SU-DHL-6 (cell line): ENCODE data around the gene PALMD.

Experiments used
- H2AFZ ChIP-seq: fragments of 200-600 bp; sonication (generic); 2 replicates; pipeline ENCODE4 v1.6.1; 2014; ENCODE audit warnings: low read depth, mild to moderate bottlenecking, moderate library complexity, mixed read lengths, antibody characterized with exemption, low read length; ENCODE audit not compliant: severe bottlenecking
- H3F3A ChIP-seq: fragments of 200-600 bp; shearing (Covaris generic); 2 replicates; pipeline ENCODE4 v1.6.0; 2016; ENCODE audit warnings: antibody characterized with exemption, mild to moderate bottlenecking; ENCODE audit not compliant: insufficient read depth
- H3K27ac ChIP-seq: fragments of 200-600 bp; sonication (generic); 2 replicates; pipeline ENCODE4 v1.5.1; 2016; ENCODE audit warnings: low read depth, mild to moderate bottlenecking, low read length, moderate library complexity, mixed read lengths
- H3K27me3 ChIP-seq: fragments of 200-600 bp; sonication (generic), shearing (Covaris generic); 2 replicates; pipeline ENCODE4 v1.6.0; 2014; ENCODE audit warnings: mild to moderate bottlenecking, low read length
- H3K36me3 ChIP-seq: fragments of 200-600 bp; sonication (generic); 2 replicates; pipeline ENCODE4 v1.6.1; 2014; ENCODE audit warnings: mild to moderate bottlenecking, low read length, mixed read lengths
- H3K4me2 ChIP-seq: fragments of 300-600, 200-600 bp; shearing (Covaris generic), sonication (generic); 2 replicates; pipeline ENCODE4 v1.6.0; 2014; ENCODE audit warnings: low read length, low read depth, mild to moderate bottlenecking; ENCODE audit not compliant: poor library complexity, severe bottlenecking
- H3K4me3 ChIP-seq: fragments of 200-600 bp; sonication (generic); 2 replicates; pipeline ENCODE4 v1.5.1; 2014; ENCODE audit warnings: antibody characterized with exemption, low read length, mild to moderate bottlenecking, mixed read lengths; ENCODE audit not compliant: insufficient read depth, poor library complexity, severe bottlenecking
- H3K79me2 ChIP-seq: fragments of 200-600 bp; sonication (generic); 2 replicates; pipeline ENCODE4 v1.6.1; 2014; ENCODE audit warnings: mild to moderate bottlenecking, low read length, moderate library complexity; ENCODE audit not compliant: insufficient read depth
- H3K9ac ChIP-seq: fragments of 200-600 bp; sonication (generic); 2 replicates; pipeline ENCODE4 v1.7.0; 2014; ENCODE audit warnings: mild to moderate bottlenecking, low read length
- H3K9me2 ChIP-seq: fragments of 200-600 bp; sonication (generic); replicated peaks from 2 replicates; pipeline ENCODE4 v1.6.1; 2014; ENCODE audit warnings: low read length; ENCODE audit not compliant: insufficient read depth
- H3K9me3 ChIP-seq: fragments of 200-600 bp; sonication (generic); 2 replicates; pipeline ENCODE4 v1.6.1; 2014; ENCODE audit warnings: low read length, mixed read lengths; ENCODE audit not compliant: insufficient read depth
- H4K20me1 ChIP-seq: fragments of 200-600 bp; sonication (generic); 2 replicates; pipeline ENCODE4 v1.6.1; 2014; ENCODE audit warnings: low read depth, mild to moderate bottlenecking, antibody characterized with exemption, low read length, moderate library complexity, mixed read lengths
- EZH2phosphoT487 ChIP-seq: fragments of 200-600 bp; sonication (generic), shearing (Covaris generic); conservative IDR thresholded peaks from 2 replicates; pipeline ENCODE4 v1.6.1; 2018; ENCODE audit warnings: mild to moderate bottlenecking, antibody characterized with exemption, low read length, moderate library complexity, mixed read lengths
- TF ChIP-seq, protein P1 (sequence below): fragments of 200-600 bp; sonication (generic); IDR thresholded peaks from one replicate; pipeline ENCODE4 v1.5.1; 2017; ENCODE audit warnings: antibody characterized with exemption, mild to moderate bottlenecking, low read length, moderate library complexity; ENCODE audit not compliant: insufficient read depth, poor library complexity, severe bottlenecking

PALMD gene

GRCh38 chr1:99738858-99739465 is 93.0 kb downstream of the PALMD start:
- Histone ChIP-seq H3K9me2 (no peaks in the 10 kb centered on the region), H3K4me3 (no peak overlapping the region), H3K4me2 (no peak overlapping the region), H3K36me3 (0 out of 2 replicates have a peak, but pooled peaks cover 6% of the 10 kb centered on the region), H3K9ac (no peak overlapping the region), H4K20me1 (no peaks in the 10 kb centered on the region), H3F3A (no peaks in the 10 kb centered on the region), H3K27ac (no peak overlapping the region), H3K79me2 (no peaks in the 10 kb centered on the region), H2AFZ (no peak overlapping the region), H3K27me3 (no peaks in the 10 kb centered on the region), H3K9me3 (no peaks in the 10 kb centered on the region)
- no peak for TF ChIP-seq EZH2phosphoT487

GRCh38 chr1:99740141-99740540 is 94.2 kb downstream of the PALMD start:
- no peaks in the 10 kb centered on the region for H3K9me3 ChIP-seq
- no peaks in the 10 kb centered on the region for H3K27me3 ChIP-seq
- TF ChIP-seq, protein P1, sequence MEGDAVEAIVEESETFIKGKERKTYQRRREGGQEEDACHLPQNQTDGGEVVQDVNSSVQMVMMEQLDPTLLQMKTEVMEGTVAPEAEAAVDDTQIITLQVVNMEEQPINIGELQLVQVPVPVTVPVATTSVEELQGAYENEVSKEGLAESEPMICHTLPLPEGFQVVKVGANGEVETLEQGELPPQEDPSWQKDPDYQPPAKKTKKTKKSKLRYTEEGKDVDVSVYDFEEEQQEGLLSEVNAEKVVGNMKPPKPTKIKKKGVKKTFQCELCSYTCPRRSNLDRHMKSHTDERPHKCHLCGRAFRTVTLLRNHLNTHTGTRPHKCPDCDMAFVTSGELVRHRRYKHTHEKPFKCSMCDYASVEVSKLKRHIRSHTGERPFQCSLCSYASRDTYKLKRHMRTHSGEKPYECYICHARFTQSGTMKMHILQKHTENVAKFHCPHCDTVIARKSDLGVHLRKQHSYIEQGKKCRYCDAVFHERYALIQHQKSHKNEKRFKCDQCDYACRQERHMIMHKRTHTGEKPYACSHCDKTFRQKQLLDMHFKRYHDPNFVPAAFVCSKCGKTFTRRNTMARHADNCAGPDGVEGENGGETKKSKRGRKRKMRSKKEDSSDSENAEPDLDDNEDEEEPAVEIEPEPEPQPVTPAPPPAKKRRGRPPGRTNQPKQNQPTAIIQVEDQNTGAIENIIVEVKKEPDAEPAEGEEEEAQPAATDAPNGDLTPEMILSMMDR = no peak
- no peak for TF ChIP-seq EZH2phosphoT487
- H3K79me2 ChIP-seq = no peaks in the 10 kb centered on the region
- no peaks in the 10 kb centered on the region for H4K20me1 ChIP-seq
- no peak overlapping the region for H2AFZ ChIP-seq
- H3F3A ChIP-seq = no peaks in the 10 kb centered on the region
- no peak overlapping the region for H3K9ac ChIP-seq
- no peak overlapping the region for H3K27ac ChIP-seq
- H3K36me3 ChIP-seq = 0 out of 2 replicates have a peak, but pooled peaks cover 6% of the 10 kb centered on the region
- no peak overlapping the region for H3K4me2 ChIP-seq
- H3K9me2 ChIP-seq = no peaks in the 10 kb centered on the region
- H3K4me3 ChIP-seq = no peak overlapping the region
